Activated CD4-positive, alpha-beta T cell treated with anti-CD3 and anti-CD28 coated beads, Interleukin-2, amount 10 ng/mL, durations not matched to agents 7 days and 5 days (primary cell): ENCODE results near the gene CHPT1. TPM values are rescaled to one million over a fixed set of nuclear protein-coding genes. Genes with fewer than 3 reads are reported as not detected.

Source experiments
- CTCF ChIA-PET: fragments of 350-600 bp; sonication (Branson Sonifier 250); formaldehyde crosslinking; loops from one replicate; lab custom pipeline; 2021; ENCODE audit warnings: antibody characterized with exemption; lab: Charles Lee
- POLR2A ChIA-PET: fragments of 350-600 bp; sonication (Branson Sonifier 250); formaldehyde crosslinking; loops from one replicate; lab custom pipeline; 2021; ENCODE audit warnings: antibody characterized with exemption; lab: Charles Lee
- DNase-seq: peaks from one replicate; pipeline ENCODE4 v3.0.0-alpha.2; 2020
- H3K27ac Mint-ChIP-seq: one replicate; pipeline ENCODE4 v1.8.0; 2021; ENCODE audit warnings: mild to moderate bottlenecking, moderate library complexity, mixed read lengths
- H3K27me3 Mint-ChIP-seq: one replicate; pipeline ENCODE4 v1.8.0; 2021; ENCODE audit warnings: mixed read lengths
- H3K36me3 Mint-ChIP-seq: one replicate; pipeline ENCODE4 v1.8.0; 2021; ENCODE audit warnings: low read depth, mixed read lengths
- H3K4me1 Mint-ChIP-seq: one replicate; pipeline ENCODE4 v1.8.0; 2021; ENCODE audit warnings: mixed read lengths
- H3K4me3 Mint-ChIP-seq: one replicate; pipeline ENCODE4 v1.8.0; 2021; ENCODE audit warnings: mild to moderate bottlenecking, moderate library complexity, mixed read lengths
- H3K9me3 Mint-ChIP-seq: one replicate; pipeline ENCODE4 v1.8.0; 2021; ENCODE audit warnings: mixed read lengths
- total RNA-seq, 2 experiments: library from RNA; stranded (reverse); gene quantifications; one replicate each; pipeline ENCODE4 v1.2.3, GENCODE V29; 2021

The CHPT1 gene
- total RNA-seq, 2 experiments from 2014 or later = 9.5 to 11.8 TPM

DNA sequence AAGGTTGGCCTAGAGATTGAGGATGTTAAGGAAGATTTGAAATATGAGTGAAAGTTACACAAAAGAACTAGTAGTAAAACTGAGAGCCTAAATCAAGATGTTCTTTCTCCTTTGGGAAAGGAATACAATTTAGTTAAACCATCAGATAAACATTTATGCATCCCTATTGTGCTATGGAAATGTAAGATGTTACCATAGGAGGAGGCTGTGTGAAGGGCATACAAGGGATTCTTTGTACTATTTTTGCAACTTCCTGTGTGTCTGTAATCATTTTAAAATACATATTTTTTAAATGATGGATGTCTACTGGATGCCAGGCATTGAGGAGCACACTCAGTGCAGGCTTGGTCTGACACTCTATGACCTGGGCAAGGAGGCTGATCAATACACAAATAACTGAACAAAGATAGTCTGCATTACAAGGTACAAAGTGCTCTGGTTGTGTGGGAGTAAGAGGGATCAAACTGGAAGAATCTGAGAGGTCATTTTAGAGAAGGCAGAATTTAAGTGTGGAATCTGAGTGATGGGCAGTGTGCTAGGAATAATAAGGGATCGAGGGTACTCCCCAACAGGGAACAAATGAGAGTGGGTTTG lies 5.8 kb upstream of the CHPT1 start:
- no peak overlapping the region for H3K27ac Mint-ChIP-seq
- no peaks in the 10 kb centered on the region for H3K27me3 Mint-ChIP-seq
- peaks cover 14% of the 10 kb centered on the region for H3K4me1 Mint-ChIP-seq
- CTCF ChIA-PET = interaction anchor here (1.4 kb wide), 1 partner anchor 11 kb away, joined by 4 read pairs; no protein-coding TSS in a partner anchor
- no peaks in the 10 kb centered on the region for H3K9me3 Mint-ChIP-seq
- POLR2A ChIA-PET = no interaction called here
- no peaks in the 10 kb centered on the region for H3K36me3 Mint-ChIP-seq
- no peak overlapping the region for H3K4me3 Mint-ChIP-seq
- no peak for DNase-seq

DNA sequence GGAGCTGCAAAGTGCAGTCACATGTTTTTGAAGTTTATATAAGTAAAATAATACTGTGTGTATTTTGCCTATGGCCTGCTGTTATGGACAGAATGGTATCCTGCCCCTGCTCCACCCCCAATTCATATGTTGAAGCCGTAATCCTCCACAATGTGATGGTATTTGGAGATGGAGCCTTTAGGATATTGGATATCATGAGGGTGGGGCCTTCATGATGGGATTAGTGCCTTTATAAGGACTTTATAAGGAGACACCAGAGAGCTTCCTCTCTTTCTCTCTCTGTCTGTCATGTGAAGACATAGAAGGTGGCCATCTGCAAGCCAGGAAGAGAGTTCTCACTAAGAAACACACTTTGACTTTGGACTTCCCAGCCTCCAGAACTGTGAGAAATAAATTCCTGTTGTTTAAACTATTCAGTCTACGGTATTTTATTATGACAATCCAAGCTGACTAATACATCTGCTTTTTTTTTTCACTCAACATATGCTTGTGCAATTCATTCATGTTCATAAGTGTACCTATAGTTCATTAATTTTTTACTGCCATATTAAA lies 3.1 kb upstream of the CHPT1 start:
- ChIA-PET POLR2A (no interaction called here), CTCF (interaction anchor here (0.6 to 1.2 kb wide), 2 partner anchors 29 to 331 kb away, joined by 4 to 5 read pairs; no protein-coding TSS in a partner anchor)
- DNase-seq = no peak
- Mint-ChIP-seq H3K9me3 (no peaks in the 10 kb centered on the region), H3K27me3 (no peaks in the 10 kb centered on the region), H3K27ac (no peak overlapping the region), H3K4me1 (peaks cover 29% of the 10 kb centered on the region), H3K36me3 (no peaks in the 10 kb centered on the region), H3K4me3 (no peak overlapping the region)

DNA sequence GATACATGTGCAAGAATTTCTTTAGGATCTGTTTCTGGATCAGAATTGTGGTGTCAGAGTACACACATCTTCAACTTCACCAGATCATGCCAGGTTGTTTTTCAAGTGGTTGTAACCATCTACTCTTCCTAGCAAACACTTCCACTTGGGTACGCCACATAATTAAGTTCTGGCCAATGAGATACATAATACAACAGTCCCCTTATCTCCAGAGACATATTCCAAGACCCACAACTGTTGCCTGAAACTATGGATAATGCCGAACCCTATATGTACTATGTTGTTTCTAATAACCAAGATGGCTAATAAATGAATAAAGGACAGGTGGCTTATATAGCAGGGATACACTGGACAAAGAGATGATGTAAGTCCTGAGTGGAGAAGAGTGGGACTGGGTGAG lies 2.5 kb upstream of the CHPT1 start:
- Mint-ChIP-seq H3K4me3 (no peak overlapping the region), H3K9me3 (no peaks in the 10 kb centered on the region), H3K27ac (no peak overlapping the region), H3K27me3 (no peaks in the 10 kb centered on the region), H3K36me3 (no peaks in the 10 kb centered on the region), H3K4me1 (peaks cover 33% of the 10 kb centered on the region)
- DNase-seq = no peak
- CTCF ChIA-PET = interaction anchor here (0.6 to 1.2 kb wide), 2 partner anchors 29 to 331 kb away, joined by 4 to 5 read pairs; no protein-coding TSS in a partner anchor
- POLR2A ChIA-PET = no interaction called here

DNA sequence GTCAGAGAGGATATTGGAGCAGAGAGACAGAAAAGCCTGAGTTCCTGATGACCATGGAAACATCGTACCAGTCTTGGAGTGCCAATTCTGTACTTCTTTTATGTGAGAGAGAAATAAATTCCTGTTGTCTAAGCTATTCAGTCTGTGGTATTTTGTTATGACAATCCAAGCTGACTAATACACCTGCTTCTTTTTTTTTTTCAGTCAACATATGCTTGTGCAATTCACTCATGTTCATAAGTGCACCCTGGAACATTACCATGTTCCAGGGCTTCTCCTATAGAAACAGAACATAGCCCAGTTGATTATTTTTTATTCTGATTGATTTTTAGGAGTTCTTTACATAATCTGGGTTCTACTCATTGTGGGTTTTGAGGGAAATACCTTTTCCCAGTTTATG lies 1.7 kb upstream of the CHPT1 start:
- DNase-seq = no peak
- Mint-ChIP-seq H3K36me3 (no peaks in the 10 kb centered on the region), H3K27me3 (no peaks in the 10 kb centered on the region), H3K4me1 (peaks cover 37% of the 10 kb centered on the region), H3K4me3 (no peak overlapping the region), H3K27ac (no peak overlapping the region), H3K9me3 (no peaks in the 10 kb centered on the region)
- CTCF ChIA-PET = no interaction called here
- POLR2A ChIA-PET = no interaction called here

- peak; percentile 9 for DNase-seq
- CTCF ChIA-PET = no interaction called here
- peak overlapping the region; percentile 85 for H3K27ac Mint-ChIP-seq
- H3K4me3 Mint-ChIP-seq = peak overlapping the region; percentile 80
- no peaks in the 10 kb centered on the region for H3K9me3 Mint-ChIP-seq
- no peaks in the 10 kb centered on the region for H3K27me3 Mint-ChIP-seq
- peaks cover 38% of the 10 kb centered on the region for H3K4me1 Mint-ChIP-seq
- no peaks in the 10 kb centered on the region for H3K36me3 Mint-ChIP-seq
- POLR2A ChIA-PET = no interaction called here
Measured at GRCh38 chr12:101696251-101697196, 916 bp upstream of the CHPT1 start.

DNA sequence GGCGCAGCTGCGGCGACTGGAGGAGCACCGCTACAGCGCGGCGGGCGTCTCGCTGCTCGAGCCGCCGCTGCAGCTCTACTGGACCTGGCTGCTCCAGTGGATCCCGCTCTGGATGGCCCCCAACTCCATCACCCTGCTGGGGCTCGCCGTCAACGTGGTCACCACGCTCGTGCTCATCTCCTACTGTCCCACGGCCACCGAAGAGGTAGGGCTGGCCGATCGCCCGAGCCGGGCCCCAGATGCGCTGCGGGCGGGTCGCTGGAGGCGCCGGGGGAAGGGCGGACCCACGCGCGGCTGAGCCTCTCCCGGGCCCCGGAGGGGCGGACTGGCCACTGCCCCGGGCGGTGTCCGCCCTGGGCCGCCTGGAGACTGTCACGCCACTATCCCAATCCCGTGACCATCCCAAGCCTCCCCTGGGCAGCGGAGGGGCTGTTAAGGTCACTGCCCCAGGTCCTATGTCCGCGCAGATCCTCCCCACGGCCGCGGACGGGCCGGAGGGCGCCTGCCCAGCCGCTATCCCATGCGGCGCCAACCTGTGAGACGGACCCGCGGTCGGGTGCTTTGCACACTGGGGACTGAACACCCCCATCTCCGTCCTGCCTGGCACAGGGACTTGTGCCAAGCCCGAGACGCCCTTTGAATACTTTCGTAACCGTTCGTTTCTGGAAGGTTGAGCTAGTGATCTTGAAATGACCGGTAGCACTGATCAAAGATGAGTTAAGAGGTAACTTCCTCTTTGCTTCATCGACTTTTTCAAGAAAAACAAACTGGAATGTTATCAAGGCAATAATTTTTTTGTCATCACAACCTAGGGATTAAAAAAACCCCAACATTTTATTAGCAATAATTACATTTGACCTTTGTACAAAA lies 725 bp downstream of the CHPT1 start:
- Mint-ChIP-seq H3K4me3 (peak overlapping the region; percentile 81), H3K27ac (peak overlapping the region; percentile 86), H3K27me3 (no peaks in the 10 kb centered on the region), H3K9me3 (no peaks in the 10 kb centered on the region), H3K36me3 (no peaks in the 10 kb centered on the region), H3K4me1 (peaks cover 38% of the 10 kb centered on the region)
- DNase-seq = no peak
- ChIA-PET CTCF (interaction anchor here (0.8 to 1.3 kb wide), 3 partner anchors 22 to 48 kb away, joined by 3 to 4 read pairs (median 3); no protein-coding TSS in a partner anchor), POLR2A (no interaction called here)

- H3K27ac Mint-ChIP-seq = peak overlapping the region; percentile 86
- H3K36me3 Mint-ChIP-seq = no peaks in the 10 kb centered on the region
- DNase-seq = no peak
- no peaks in the 10 kb centered on the region for H3K27me3 Mint-ChIP-seq
- ChIA-PET CTCF (interaction anchor here (0.8 to 1.3 kb wide), 3 partner anchors 23 to 47 kb away, joined by 3 to 4 read pairs (median 3); no protein-coding TSS in a partner anchor), POLR2A (no interaction called here)
- H3K4me3 Mint-ChIP-seq = peak overlapping the region; percentile 81
- no peaks in the 10 kb centered on the region for H3K9me3 Mint-ChIP-seq
- peaks cover 38% of the 10 kb centered on the region for H3K4me1 Mint-ChIP-seq
Measured at GRCh38 chr12:101698800-101699347, 1.4 kb downstream of the CHPT1 start.

DNA sequence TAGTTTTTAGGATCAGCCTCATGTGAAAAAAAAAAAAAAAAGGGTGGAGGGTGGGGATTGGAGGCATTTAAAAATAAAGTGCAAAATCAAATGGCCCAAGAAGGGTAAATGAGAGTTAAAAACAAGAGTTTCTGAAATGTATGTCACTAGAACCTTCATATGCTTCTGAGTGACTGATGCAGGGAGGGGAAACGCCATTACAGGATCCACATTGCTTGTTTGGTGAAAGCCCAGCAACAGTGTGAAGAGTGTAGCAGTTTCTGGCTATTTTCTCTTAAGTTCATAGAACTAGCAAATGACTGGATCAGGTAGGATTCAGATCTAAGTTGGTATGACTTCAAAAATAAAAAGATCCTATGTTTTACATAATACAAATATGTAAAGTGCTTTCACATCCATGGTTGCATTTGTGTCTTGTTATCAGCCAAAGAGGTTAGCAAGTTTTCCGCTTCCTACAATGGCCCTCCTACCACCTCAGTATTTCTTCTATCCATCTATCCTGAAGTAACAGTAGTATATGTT lies 2.9 kb downstream of the CHPT1 start:
- Mint-ChIP-seq H3K4me1 (peaks cover 35% of the 10 kb centered on the region), H3K9me3 (no peaks in the 10 kb centered on the region), H3K27me3 (no peaks in the 10 kb centered on the region), H3K4me3 (no peak overlapping the region), H3K36me3 (no peaks in the 10 kb centered on the region), H3K27ac (no peak overlapping the region)
- ChIA-PET CTCF (no interaction called here), POLR2A (no interaction called here)
- DNase-seq = no peak

- no peaks in the 10 kb centered on the region for H3K36me3 Mint-ChIP-seq
- H3K4me3 Mint-ChIP-seq = no peak overlapping the region
- H3K9me3 Mint-ChIP-seq = no peaks in the 10 kb centered on the region
- DNase-seq = no peak
- peaks cover 15% of the 10 kb centered on the region for H3K4me1 Mint-ChIP-seq
- H3K27me3 Mint-ChIP-seq = no peaks in the 10 kb centered on the region
- ChIA-PET CTCF (interaction anchor here (1.3 to 1.7 kb wide), 2 partner anchors 11 to 14 kb away, joined by 3 to 4 read pairs; no protein-coding TSS in a partner anchor), POLR2A (no interaction called here)
- no peak overlapping the region for H3K27ac Mint-ChIP-seq
Measured at GRCh38 chr12:101703487-101703886, 6.0 kb downstream of the CHPT1 start.

DNA sequence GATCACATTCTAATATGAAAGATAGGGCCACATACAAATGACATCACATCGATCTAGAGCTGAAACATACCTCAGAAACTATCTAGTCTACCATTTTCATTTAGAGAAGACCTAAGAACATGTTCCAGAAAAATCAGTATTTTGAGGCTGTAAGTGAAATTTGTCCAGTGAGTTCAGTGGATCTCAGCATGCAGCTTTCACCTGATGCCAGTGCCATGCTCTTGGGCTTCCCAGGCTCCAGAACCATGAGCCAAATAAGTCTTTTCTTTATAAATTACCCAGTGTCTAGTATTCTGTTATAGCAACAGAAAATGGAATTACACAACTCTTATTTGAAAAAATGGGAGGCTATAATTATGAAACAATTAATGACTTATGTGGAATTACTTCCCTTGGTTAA lies 9.0 kb downstream of the CHPT1 start:
- CTCF ChIA-PET = interaction anchor here (1.1 kb wide), 1 partner anchor 52 kb away, joined by 3 read pairs; no protein-coding TSS in a partner anchor
- POLR2A ChIA-PET = no interaction called here
- Mint-ChIP-seq H3K4me3 (no peak overlapping the region), H3K36me3 (no peaks in the 10 kb centered on the region), H3K4me1 (peaks cover 11% of the 10 kb centered on the region), H3K27ac (no peak overlapping the region), H3K27me3 (no peaks in the 10 kb centered on the region), H3K9me3 (no peaks in the 10 kb centered on the region)
- no peak for DNase-seq

DNA sequence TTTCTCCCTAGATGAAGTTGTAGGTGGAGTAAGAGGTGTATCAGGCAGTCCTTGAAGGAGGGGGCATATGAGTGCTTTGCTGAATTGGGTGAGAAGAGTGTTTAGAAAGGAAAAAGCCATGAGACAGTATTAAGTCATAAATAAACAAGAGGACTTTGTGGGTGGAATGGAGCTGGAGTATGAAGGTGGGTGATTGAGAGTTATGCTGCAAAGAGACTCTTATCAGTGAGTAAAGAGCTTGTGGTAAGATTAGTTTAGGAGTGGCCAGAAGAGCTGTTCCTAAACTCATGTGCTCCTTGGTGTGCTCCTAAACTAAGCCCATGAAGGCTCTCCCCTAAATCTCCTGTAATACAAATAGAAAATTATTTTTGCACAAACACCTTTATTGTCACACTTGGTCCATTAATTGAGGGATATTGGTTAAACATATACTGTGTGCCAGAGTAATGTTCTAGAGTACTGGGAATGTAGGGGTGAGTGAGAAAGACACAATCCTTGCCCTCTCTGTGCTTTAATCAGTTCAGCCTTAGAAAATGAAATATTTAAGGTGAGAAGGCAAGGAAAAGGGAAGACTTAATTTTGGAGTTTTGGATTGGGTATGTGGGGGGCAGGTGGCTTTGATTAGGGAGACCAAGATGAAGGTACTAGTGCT lies 9.8 kb downstream of the CHPT1 start:
- H3K4me1 Mint-ChIP-seq = peaks cover 11% of the 10 kb centered on the region
- ChIA-PET POLR2A (no interaction called here), CTCF (interaction anchor here (1.1 kb wide), 1 partner anchor 52 kb away, joined by 3 read pairs; no protein-coding TSS in a partner anchor)
- no peaks in the 10 kb centered on the region for H3K36me3 Mint-ChIP-seq
- H3K27ac Mint-ChIP-seq = no peak overlapping the region
- H3K27me3 Mint-ChIP-seq = no peaks in the 10 kb centered on the region
- DNase-seq = no peak
- H3K4me3 Mint-ChIP-seq = no peak overlapping the region
- H3K9me3 Mint-ChIP-seq = no peaks in the 10 kb centered on the region
